Endometrial microvascular endothelial cells (primary cell): ENCODE measurements around the gene MAX. TPM values are rescaled to one million over a fixed set of nuclear protein-coding genes. Genes with fewer than 3 reads are reported as not detected.
"Not testable (repeated sequence)": the region's sequence is repeated elsewhere in the genome, so short reads cannot be mapped to it uniquely, and the experiment has no call there.

Source experiments
- in situ Hi-C: cut with HindIII; loops from 2 replicates; pipeline ENCODE4 v1.10.0; 2017; ENCODE audit warnings: low sequenced_read_pairs, low pct_unique_long_range_greater_than_20kb; ENCODE audit errors: inconsistent ontology term
- total RNA-seq: library from RNA; depleted of rRNA; stranded (reverse); fragments of >200 nt; gene quantifications from one replicate; pipeline ENCODE4 v1.2.3, GENCODE V29; 2015; ENCODE audit errors: inconsistent ontology term

The MAX gene
- total RNA-seq, 1 donor from 2014 or later = 39.3 TPM

GRCh38 chr14:65107200-65107599 is 4.9 kb upstream of the MAX start:
- in situ Hi-C loops = no loop called here

- in situ Hi-C loops = no loop called here
Measured at GRCh38 chr14:65106736-65107135, 4.4 kb upstream of the MAX start.

- in situ Hi-C loops = no loop called here
Measured at GRCh38 chr14:65106316-65106715, 4.0 kb upstream of the MAX start.

- in situ Hi-C loops = no loop called here
Measured at GRCh38 chr14:65104791-65105190, 2.5 kb upstream of the MAX start.

GRCh38 chr14:65103150-65103760 is 938 bp upstream of the MAX start:
- in situ Hi-C loops = no loop called here

- in situ Hi-C loops = no loop called here
Measured at GRCh38 chr14:65101631-65102440, 481 bp downstream of the MAX start.

GRCh38 chr14:65100922-65101541 is 1.3 kb downstream of the MAX start:
- in situ Hi-C loops = no loop called here

- in situ Hi-C loops = no loop called here
Measured at GRCh38 chr14:65098586-65098985, 3.7 kb downstream of the MAX start.

- in situ Hi-C loops = no loop called here
Measured at GRCh38 chr14:65096323-65097089, 5.8 kb downstream of the MAX start.

GRCh38 chr14:65095633-65096205 is 6.6 kb downstream of the MAX start:
- in situ Hi-C loops = no loop called here

- in situ Hi-C loops = no loop called here
Measured at GRCh38 chr14:65092349-65092748, 10.0 kb downstream of the MAX start.

GRCh38 chr14:65087835-65088234 is 14.5 kb downstream of the MAX start:
- in situ Hi-C loops = not testable (repeated sequence)

GRCh38 chr14:65086686-65087085 is 15.6 kb downstream of the MAX start:
- in situ Hi-C loops = not testable (repeated sequence)

- in situ Hi-C loops = no loop called here
Measured at GRCh38 chr14:65084554-65085505, 17.5 kb downstream of the MAX start.

GRCh38 chr14:65082930-65083329 is 19.4 kb downstream of the MAX start:
- in situ Hi-C loops = no loop called here

- in situ Hi-C loops = no loop called here
Measured at GRCh38 chr14:65080960-65081747, 21.2 kb downstream of the MAX start.

GRCh38 chr14:65079768-65080167 is 22.5 kb downstream of the MAX start:
- in situ Hi-C loops = no loop called here
